Germinal center (tissue), 1 donor: ENCODE data around the gene GHRH.
A peak's percentile ranks its signal among the peaks of the same experiment; 100 is the strongest.

Source experiments
- DNase-seq: peaks from one replicate; pipeline ENCODE4 v3.0.0; 2012; ENCODE audit warnings: mixed read lengths, low spot score

GHRH gene

DNA sequence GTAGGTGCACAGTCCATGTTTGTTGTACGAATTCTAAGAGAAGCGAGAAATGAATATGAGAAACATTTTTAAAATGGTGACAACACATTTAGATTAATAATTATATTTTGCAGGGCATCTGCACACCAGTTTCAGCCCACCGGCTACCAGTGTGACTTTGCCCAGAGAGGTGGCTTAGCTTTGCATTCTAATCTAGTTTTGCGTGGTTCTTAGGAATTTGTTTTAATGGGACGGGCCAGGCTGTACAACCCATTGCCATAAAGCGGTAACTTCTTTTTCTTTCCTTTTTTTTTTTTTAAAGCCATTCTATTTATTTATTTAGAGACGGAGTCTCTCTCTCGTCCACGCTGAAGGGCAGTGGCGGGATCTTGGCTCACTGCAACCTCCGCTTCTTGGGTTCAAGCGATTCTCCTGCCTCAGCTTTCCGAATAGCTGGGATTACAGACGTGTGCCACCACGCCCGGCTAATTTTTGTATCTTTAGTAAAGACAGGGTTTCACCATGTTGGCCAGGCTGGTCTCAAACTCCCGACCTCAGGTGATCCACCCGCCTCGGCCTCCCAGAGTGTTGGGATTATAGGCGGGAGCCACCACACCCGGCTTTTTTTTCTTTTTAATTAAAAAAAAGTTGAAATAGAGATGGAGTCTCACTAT lies 28.7 kb upstream of the GHRH start:
- no peak for DNase-seq

DNA sequence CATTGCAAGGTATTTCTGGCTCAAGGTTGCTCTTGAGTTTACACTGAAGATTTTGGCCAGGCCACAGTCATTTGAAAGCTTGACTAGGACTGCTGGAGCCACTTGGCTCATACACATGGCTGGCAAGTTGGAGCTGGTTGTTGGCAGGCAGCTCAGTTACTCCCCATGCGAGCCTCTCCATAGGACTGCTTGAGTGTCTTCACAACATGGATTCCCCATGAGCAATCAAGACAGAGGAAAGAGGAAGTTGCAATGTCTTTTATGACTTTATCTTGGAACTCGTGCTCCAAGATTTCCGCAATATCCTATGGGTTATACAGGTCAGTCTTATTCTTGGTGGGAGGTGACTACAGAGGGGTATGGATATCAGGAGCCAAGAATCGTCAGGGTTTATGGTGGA lies 26.5 kb upstream of the GHRH start:
- DNase-seq, result no peak

DNA sequence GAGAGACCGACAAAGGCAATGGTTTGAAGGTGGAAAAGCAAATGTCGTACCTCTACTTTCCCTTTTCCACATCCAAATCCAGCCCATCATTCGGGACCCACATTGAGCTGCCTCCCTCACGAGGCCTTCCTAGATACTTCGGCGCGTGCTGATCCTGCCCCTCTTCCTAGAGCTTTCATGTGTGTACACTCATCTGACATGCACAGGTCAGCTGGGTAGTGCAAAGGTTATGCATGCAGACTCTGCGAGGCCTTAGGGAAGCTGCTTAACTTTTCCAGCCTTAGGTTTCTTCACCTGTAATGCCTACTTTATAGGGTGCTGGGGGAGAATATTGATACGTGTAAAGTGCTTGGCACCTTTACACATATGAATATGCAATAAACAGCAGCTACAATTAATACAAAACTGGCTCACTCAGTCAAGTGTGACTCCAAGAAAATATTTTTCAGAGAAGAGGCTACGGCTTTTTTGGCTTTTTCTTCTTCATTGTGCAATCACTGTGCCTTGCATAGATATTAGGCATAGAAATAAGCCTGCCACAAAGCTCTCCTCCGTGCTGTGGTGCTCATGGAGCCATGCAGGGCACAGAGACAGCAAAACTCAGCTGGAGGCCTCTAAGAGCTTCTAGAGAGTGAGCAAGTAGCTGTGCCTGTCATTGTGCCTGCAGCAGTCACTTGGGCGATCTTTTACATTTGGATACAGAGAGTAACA lies 24.2 kb upstream of the GHRH start:
- no peak for DNase-seq

DNA sequence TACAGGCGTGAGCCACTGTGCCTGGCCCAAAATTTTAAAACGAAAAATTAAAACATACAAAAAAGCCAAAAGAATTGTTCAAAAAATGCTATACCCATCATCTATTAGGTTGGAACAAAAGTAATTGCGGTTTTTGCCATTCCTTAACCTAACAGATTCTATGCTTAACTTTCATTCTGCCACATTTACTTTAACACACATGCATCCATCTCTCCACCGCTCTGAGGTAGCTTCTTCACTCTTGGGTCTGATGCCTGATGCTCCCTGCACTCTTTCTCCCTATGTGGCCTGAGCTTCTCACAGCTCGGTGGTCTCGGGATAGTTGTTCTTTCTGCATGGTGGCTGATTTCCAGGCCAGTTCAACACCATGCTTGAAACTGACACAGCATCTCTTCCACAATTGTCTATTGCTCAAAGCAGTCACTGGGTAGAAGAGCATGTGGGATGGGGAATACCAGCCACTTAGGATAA lies 23.1 kb upstream of the GHRH start:
- no peak for DNase-seq

DNA sequence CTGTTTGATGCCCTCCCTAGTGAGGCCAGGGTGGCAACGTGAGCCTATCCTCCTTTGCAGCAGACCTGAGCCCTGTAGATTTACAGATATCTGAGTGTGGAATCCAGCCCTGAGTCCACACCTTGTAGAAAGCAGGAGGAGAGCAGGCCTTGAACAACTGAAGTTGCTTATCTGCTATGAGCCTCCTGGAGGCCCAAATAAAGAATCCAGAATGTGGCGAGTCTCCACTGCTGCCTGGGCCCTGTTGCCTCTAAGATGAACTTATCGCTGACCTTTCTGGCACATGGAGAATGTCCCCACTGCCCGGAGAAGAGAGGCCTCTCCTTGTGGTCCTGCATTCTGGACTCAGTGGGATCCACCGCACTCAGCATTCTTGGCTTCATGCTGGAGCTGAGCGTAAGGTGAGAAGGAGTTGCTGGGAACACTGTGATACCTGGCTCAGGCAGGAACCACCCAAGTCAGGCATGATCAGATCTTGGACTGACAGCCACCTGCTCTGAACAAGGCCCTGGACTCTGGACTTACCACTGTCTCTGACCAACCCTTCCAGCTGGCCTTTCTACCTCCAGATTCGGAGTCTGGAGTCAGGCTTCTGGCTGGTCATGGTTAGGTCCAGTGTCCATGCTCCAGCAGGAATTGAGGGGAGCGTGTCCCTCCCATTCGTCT lies 22.0 kb upstream of the GHRH start:
- DNase-seq, result no peak

DNA sequence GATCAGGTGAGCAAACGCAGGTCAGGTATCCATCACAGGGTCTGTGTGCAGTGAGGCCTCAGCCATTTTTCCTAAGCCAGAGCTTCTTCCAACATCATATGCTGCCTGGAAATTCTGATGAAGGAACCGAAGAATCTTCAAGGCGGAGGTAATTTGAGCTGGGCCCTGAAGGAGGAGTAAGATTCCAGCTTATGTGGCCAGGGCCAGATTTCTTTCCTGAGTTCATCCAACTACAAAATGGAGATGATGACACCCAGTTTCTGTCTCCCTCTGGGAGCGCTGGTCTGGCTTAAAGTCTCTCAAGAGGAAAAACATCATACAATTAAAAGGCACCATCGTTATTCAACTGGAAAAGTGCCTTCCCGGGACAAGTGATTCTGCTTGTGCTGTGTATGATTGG lies 20.9 kb upstream of the GHRH start:
- DNase-seq, result no peak

DNA sequence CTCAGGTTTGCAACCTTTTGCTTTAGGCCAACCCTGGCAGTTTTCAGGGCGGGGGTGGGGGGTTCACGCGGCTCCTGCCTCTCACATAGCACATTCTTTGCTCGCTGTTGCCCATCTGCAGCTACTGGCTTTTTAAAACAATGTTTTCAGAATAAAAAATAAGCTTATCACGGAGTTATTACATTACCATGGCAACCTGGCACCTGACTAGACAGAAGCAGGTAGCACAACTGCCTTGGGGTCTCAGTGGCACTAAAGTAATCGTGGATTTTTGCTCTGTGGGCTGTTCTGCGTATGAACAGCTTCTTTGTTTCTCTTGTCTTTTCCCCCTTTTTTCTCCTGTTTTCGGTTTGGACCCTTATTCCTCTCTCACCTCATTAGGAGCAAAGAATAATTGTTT lies 18.8 kb upstream of the GHRH start:
- DNase-seq, result no peak

DNA sequence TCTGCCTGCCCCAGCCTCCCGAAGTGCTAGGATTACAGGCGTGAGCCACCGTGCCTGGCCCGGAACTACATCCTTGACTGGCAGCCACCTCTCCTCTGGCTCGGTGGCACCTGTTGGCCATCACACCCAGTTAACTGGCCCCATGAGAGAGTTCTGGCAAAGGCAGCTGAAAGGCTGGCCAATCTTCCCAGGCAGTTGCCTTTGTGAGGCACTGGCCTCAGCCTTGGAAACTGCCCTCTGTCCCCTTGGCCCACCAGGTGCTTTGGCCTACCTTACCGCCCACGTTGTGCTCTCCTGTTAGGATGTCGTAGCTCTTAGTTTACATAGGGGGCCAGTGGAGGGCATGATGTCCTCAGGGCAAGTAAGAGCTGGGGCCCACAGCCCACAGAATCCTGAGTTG lies 18.2 kb upstream of the GHRH start:
- DNase-seq, result no peak

DNA sequence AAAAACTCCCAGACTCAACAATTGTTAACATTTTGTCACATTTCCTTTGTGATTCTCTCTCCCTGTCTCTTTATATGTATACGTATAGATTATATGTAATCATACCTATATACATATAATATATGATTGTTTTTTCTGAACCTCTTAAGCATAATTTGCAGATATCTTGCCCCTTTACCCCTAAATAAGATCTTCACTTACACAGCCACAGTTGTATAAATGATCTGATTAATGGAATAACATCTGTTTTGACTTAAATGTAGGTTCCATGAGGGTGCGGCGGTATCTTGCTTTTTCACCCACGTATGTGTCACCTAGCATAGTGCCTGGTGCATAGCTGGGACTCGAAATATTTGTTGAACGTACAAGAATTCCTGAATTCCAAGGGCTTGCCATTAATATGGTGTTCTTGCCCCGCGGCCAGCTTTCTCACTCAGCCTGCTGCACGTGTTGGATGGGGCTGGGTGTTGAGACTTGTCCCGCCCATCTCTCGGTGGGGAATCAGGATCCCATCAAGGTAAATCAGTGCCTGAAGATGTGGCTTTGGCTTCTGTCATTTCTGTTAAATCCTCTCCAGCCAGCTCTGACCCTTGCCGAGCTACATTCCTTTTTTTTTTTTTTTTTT lies 17.5 kb upstream of the GHRH start:
- DNase-seq, result no peak

DNA sequence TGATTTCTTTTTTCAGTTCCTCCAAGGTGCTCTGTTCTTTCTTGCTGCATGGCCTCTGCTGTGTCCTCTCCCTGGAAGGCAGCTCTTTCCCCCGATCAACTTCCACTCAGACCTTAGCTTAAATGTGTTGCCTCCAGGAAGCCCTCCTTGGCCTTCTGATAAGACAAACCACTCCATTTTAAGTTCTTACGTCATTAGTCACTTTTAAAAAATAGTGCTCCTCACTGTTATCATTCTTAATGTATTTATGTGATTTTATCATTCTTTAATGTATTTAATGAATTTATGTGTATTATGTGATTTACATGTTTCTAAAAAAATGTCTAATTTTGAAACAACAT lies 15.6 kb upstream of the GHRH start:
- no peak for DNase-seq

DNA sequence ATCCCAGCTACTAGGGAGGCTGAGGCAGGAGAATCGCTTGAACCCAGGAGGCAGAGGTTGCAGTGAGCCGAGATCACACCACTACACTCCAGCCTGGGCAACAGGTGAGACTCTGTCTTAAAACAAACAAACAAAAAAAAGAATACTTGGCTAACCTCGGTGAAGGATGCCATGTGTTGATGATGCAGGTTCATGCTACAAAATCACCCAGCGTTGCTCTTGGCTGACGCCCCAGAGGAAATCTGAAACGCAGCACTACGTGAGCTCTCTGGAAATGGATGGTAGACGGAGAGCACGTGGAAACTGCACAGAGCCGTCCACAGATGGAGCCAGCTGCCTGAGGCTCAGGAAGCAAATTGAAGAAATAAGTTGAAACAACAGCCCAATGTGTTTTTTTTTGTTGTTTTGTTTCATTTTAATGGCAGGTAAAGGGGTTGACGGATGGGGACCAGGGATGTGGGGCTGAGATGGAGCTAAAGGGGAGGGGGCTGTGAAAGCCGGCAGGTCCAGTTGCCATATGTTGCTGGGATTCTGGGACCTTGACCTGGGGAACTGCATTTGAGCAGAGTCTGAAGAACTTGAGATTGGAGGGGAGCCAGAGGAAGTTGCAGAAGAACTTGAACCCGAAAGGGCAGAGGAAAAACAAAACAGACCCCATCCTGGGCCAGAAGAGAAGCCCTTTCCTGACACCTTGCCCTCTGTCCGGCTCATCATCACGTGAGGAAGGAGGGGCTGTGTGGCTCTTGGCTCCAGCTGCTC lies 15.1 kb upstream of the GHRH start:
- DNase-seq, result peak; percentile 40

DNA sequence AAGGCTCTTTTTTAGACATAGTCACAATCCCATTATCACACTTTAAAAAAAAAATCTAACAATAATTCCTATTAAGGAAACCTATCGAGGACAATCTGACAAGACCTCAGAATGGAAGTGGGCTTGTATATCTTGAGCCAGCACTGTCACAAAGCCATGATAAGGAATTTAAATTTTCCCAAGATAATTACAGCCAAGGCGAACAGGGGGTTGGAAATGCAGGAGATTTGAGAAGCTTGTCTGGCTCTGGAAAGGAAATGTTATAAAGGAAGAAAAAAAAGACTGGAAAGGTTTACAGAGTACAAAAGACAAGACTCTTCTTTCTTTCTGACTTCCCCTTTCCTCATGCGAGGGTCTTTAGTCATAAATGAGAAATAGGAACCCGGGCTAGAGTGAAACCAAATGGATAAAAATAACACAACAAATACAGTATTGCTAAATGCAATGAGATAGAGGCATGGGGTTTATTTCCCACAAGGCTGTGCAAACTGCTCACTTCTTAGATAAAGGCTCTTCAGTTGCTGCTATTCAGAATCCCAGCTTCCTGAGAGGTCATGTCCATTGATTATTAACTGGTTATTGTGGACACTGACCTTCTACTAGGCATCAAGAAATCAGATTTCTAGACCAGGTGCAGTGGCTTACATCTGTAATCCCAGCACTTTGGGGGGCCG lies 13.4 kb upstream of the GHRH start:
- DNase-seq, result peak; percentile 58

DNA sequence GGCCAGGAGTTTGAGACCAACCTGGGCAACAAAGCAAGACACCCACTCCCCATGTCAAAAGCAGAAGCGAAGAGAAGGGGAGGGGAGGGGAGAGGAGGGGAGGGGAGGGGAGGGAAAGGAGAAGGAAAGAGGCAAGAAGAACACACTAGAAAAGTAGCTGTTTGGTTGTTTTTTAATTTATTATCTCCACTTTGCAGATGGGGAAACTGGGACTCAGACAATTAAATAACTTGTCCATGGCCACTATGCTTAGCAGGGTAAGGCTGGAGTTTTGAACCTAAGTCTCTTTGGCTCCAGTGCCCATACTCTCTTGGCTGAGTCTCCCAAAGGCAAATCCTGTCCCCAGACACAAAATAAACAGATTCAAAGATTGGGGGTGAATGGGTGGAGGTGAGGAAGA lies 12.4 kb upstream of the GHRH start:
- DNase-seq, result no peak

DNA sequence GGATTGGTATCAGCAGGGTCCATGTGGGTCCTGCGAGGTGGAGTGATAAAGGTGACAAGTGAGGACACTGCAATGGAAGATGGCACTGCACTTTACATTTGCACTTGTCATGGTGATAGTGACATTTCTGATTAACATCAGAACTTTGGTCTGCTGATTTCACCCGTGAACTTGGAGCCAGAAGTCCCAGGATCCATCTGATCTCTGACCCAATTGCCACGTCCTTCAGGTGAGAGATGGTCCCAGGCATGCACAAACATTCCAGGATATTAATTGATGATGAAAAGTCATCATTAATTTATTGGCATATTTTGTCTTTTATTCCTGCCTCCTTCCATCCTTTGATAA lies 9.8 kb upstream of the GHRH start:
- no peak for DNase-seq

DNA sequence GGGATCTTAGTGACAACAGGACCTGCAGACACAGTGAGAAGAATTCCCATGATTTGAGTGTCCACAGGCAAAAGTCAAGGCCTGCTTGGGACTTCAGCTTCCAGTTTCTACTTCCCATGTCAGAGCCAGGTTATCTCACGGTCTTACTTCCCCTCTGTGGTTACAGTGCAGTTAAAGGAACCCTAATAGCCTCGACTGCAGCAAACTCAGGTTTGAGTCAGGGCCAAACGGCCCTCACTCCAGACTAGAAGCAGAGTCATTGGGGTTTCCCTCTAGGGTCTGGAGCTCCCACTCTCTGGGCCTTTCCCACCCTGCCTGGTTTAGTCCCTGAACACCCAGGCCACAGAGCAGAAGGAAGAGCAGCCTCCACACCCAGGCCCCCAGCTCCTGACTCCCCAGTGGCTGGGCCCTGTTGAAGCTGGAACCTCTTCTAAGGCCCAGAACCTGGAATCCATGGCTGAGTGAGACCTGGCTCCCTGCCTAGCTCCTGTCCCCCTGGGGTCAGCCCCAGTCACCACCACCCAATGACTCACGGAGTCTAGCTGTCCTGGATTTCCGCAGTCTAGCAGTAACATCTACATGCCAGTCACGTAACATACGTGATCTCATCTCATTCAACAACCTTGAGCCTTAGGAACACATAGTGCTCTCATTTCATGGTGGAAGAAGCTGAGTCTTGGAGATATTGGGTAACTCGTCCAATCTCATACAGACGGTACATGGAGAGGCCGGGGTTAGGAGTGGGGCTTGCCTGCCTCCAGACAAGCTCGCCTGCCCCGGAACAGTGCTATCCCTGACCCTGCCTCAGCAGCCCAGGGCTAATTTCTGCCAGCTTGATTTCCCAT lies 9.2 kb upstream of the GHRH start:
- DNase-seq, result peak; percentile 24

DNA sequence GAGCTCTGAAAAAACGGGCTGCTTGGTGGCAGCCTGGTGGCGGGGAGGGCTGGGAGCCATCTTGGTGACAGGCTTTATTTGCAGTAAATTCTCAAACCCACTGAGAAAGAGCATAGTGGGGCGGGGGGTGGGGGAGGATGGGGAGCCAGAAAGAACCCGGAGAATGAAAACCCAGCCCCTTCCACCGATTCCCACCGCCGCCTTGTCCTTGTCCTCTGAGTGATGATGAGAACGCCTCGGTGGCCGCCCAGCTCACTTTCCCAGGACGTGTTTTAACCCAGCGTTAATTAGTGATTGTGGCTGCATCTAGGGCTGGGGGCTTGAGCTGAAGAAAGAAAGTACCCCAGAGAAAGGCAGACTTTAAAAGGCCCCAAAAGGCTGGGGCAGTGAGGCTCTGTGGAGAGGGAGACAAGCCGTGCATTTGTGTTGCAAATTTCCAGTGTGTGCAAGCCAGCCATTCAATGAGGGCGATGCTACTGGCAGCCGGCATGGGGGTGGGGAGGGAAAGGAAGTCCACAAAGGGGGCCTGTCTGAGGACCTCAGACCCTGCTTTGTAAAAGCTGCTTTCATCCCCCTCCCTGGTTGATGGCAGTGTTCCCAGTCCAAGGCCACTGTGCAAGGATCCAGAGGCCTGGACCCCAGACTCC lies 6.2 kb upstream of the GHRH start:
- no peak for DNase-seq

DNA sequence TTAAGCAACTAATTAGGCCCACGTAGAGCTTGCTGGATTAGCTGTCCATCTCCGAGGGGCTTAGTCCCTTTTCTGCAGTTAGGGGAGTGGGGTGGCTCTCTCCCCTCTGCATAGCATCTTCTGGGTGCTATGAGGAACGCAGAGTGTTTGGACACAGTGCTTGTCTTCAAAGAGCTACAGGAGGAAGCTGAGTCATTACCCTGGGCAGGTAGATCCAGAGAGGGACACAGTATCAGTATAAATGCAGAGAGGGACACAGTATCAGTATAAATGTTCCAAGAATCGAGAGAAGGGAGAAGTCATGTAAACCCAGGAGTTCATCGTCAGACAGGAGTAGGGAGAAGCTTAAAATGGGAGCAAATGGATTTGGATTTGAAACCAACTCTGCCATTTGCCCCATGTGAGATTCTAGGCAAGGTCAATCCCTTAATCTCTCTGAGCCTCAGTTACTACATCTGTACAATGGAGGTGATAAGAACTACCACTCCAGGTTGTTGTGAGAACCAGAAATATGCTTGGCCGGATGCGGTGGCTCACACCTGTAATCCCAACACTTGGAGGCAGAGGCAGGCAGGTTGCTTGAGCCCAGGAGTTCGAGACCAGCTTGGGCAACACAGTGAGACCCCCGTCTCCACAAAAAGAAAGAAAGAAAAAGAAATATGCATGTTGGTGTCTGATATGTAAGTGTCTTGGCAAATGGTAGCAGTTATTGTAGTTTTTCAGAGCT lies 5.5 kb upstream of the GHRH start:
- DNase-seq, result no peak

DNA sequence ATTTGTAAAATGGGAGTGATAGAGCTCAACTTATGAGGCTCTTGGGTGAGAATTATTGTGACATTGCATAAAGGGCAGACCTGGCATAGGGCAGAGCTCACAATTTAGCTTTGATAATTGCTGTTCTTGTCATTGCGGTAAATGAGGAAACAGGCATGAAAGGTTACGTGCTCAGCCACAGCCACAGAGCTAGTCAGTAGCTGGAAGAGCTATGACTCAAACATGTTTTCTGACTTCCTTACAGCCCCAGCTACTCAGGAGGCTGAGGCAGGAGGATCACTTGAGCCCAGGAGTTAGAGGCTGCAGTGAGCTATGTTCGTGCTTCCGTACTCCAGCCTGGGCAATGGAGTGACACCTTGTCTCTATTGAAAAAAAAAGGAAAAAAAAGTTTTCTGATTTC lies 3.5 kb upstream of the GHRH start:
- no peak for DNase-seq

DNA sequence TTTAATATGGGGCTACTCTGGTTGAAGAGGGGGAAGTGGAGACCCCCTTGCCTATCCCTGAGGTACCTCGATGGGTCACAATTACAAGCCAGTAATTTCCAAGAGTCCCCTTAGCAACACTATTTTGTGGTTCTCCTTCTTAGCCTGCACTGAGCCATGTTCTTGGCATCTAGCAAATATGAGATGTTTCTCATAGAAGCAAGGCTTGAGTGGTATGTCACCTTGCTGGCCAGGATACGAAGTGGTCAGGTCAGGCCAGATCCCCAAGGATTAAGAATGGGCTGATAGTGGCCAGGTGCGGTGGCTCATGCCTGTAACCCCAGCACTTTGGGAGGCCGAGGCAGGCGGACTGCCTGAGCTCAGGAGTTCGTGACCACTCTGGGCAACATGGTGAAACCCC lies 2.1 kb upstream of the GHRH start:
- DNase-seq, result no peak

DNA sequence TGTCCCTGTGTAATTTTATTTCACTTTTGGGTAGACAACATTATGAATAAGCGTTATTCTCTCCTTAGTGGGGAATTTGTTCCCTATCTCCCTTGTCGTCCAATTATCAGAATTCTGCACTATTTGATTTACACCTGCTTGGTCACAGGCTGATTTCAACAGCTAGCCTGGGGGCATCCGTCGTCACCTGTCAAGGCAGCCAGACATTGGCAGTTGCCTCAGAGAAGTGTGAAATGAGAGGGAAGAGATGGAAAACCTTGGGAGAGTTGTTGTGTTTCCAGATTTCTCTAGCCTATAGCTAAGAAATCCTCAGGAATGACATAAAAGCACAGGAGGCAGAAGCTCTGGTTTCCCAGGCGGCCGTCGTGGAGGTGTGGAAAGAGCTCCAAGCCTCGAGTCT lies 891 bp upstream of the GHRH start:
- no peak for DNase-seq
